Erythroblast (primary cell): Measurements from ENCODE around the gene CCR3.

Experiments used
- GATA1 ChIP-seq: IDR thresholded peaks from 2 replicates; pipeline ENCODE4 v1.6.1; 2011; ENCODE audit warnings: low read depth, mild to moderate bottlenecking, control low read depth, low read length, moderate library complexity
- POLR2A ChIP-seq: IDR thresholded peaks from 2 replicates; pipeline ENCODE4 v1.6.1; 2011; ENCODE audit warnings: mild to moderate bottlenecking, low read length

- TF ChIP-seq POLR2A (no peak), GATA1 (no peak)
Measured at GRCh38 chr3:46316206-46316605, 73.9 kb downstream of the CCR3 start.
